ENCODE measurements around the gene ALG1L2. TPM values are rescaled to one million over a fixed set of nuclear protein-coding genes. Genes with fewer than 3 reads are reported as not detected.
A peak's percentile ranks its signal among the peaks of the same experiment; 100 is the strongest.
"Not testable (repeated sequence)": the region's sequence is repeated elsewhere in the genome, so short reads cannot be mapped to it uniquely, and the experiment has no call there.

Gene ALG1L2
- total and polyA plus RNA-seq, 2 of the 8 experiments (the other 6 are each of a cell fraction or from before 2014, with no cell fraction given): 0.15 to 1.7 TPM

DNA sequence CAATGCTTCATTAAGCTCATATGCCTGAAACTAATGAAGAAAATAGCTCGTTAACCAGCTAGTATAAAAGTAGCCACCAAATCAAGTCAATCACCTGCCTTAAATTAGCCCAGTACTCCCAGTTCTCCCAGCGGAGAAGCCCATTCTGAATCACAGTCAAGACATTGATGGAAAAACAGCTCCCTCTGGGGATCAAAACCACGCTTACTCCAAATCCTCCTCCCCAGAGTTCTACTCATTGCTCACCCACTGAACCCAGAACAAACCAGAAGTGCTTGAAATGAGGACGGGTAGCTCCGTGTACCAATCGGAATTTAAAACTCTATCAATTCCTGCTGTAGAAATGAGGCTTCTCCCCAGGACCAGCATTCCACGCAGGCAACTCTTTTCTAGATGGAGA, 54.7 kb downstream of the ALG1L2 start:
- CTCF ChIA-PET (ENCODE audit: partially characterized antibody): interaction anchor here (1.1 to 1.5 kb wide), 2 partner anchors 143 to 195 kb away, joined by 3 read pairs; no protein-coding TSS in a partner anchor
- H3K4ac ChIP-seq (replicated peaks; ENCODE audit: insufficient read length, low read depth, low read length); FAIRE-seq; H2BK20ac ChIP-seq (ENCODE audit: low read length); H4K5ac ChIP-seq (ENCODE audit: insufficient read length, low read depth, low read length); H3K23ac ChIP-seq (ENCODE audit: insufficient read length); H4K8ac ChIP-seq (ENCODE audit: extremely low read depth, insufficient read depth, low read length); H3K18ac ChIP-seq (ENCODE audit: extremely low read depth, low read length); H2BK15ac ChIP-seq (ENCODE audit: low read length); H3K4me1 ChIP-seq (replicated peaks in 1 of 4; ENCODE audit: control insufficient read depth in 3 of 4, insufficient read depth in 4 of 4, low read length in 3 of 4); H3K4me2 ChIP-seq (ENCODE audit: insufficient read depth in 1 of 2, low read depth in 2 of 2, low read length in 2 of 2); H3K9me3 ChIP-seq (ENCODE audit: insufficient read depth in 2 of 2, low read depth in 1 of 2, low read length in 1 of 2); H2AFZ ChIP-seq (ENCODE audit: low read length); DNase-seq (ENCODE audit: low read depth in 1 of 2, low spot score in 2 of 2); H3K79me1 ChIP-seq (ENCODE audit: low read depth, low read length); H2AK5ac ChIP-seq (ENCODE audit: low read depth, low read length); H2BK120ac ChIP-seq (replicated peaks; ENCODE audit: low read depth, low read length); H4K91ac ChIP-seq (replicated peaks; ENCODE audit: insufficient read length, low read length); H3K4me3 ChIP-seq (ENCODE audit: extremely low read depth in 1 of 4, insufficient read depth in 2 of 4, low read depth in 3 of 4, low read length in 4 of 4); H3K23me2 ChIP-seq (ENCODE audit: low read depth, low read length); H4K20me1 ChIP-seq (replicated peaks in 1 of 2; ENCODE audit: control insufficient read depth in 1 of 2, insufficient read depth in 2 of 2, low read length in 2 of 2); H2BK12ac ChIP-seq (ENCODE audit: low read depth, low read length); H3K9ac ChIP-seq (replicated peaks in 1 of 4; ENCODE audit: extremely low read depth in 1 of 4, low read depth in 3 of 4, low read length in 3 of 4); POLR2A ChIA-PET (ENCODE audit: partially characterized antibody); H3K79me2 ChIP-seq (ENCODE audit: control insufficient read depth in 1 of 2, insufficient read depth in 2 of 2, low read length in 2 of 2); H3K27ac ChIP-seq (ENCODE audit: low read depth, low read length); H2BK5ac ChIP-seq (ENCODE audit: low read depth, low read length); H3K14ac ChIP-seq (ENCODE audit: insufficient read length); H3K36me3 ChIP-seq (ENCODE audit: control insufficient read depth in 2 of 4, insufficient read depth in 4 of 4, low read length in 3 of 4); H3K56ac ChIP-seq (replicated peaks; ENCODE audit: insufficient read length, low read depth, low read length); H3K27me3 ChIP-seq (replicated peaks in 1 of 4; ENCODE audit: control insufficient read depth in 3 of 4, extremely low read depth in 1 of 4, insufficient read depth in 3 of 4, low read length in 3 of 4): not testable (repeated sequence)
- WGBS, 2 experiments (ENCODE audit: extremely low coverage in 1 of 2, insufficient coverage in 1 of 2, insufficient read length in 1 of 2, insufficient replicate concordance in 2 of 2, low coverage in 1 of 2, low lambda C conversion rate in 2 of 2, missing lambda C conversion rate in 1 of 2): 82% methylated on average over 7 of the region's 7 CpGs; no CpG with 5 or more reads in 1 of the 2 experiments
- peak in 1 of 2 experiments; percentile 31; a peak in 3 of 4 replicates for TF ChIP-seq RAD21 (IDR thresholded peaks at IDR 0.05 in 1 of 2, conservative IDR thresholded peaks at IDR 0.05 in 1 of 2; ENCODE audit: low read depth in 2 of 2, low read length in 2 of 2)

GRCh38 chr3:130137685-130138084, 56.1 kb downstream of the ALG1L2 start:
- H2BK5ac ChIP-seq (ENCODE audit: low read depth, low read length); H3K27me3 ChIP-seq (replicated peaks in 1 of 4; ENCODE audit: control insufficient read depth in 3 of 4, extremely low read depth in 1 of 4, insufficient read depth in 3 of 4, low read length in 3 of 4); H3K4ac ChIP-seq (replicated peaks; ENCODE audit: insufficient read length, low read depth, low read length); H4K5ac ChIP-seq (ENCODE audit: insufficient read length, low read depth, low read length); H2AFZ ChIP-seq (ENCODE audit: low read length); FAIRE-seq; H3K9me3 ChIP-seq (ENCODE audit: insufficient read depth in 2 of 2, low read depth in 1 of 2, low read length in 1 of 2); H4K91ac ChIP-seq (replicated peaks; ENCODE audit: insufficient read length, low read length); H3K4me2 ChIP-seq (ENCODE audit: insufficient read depth in 1 of 2, low read depth in 2 of 2, low read length in 2 of 2); H3K79me1 ChIP-seq (ENCODE audit: low read depth, low read length); H3K9ac ChIP-seq (replicated peaks in 1 of 4; ENCODE audit: extremely low read depth in 1 of 4, low read depth in 3 of 4, low read length in 3 of 4); H3K18ac ChIP-seq (ENCODE audit: extremely low read depth, low read length); DNase-seq (ENCODE audit: low read depth in 1 of 2, low spot score in 2 of 2); H3K56ac ChIP-seq (replicated peaks; ENCODE audit: insufficient read length, low read depth, low read length); H3K4me1 ChIP-seq (replicated peaks in 1 of 4; ENCODE audit: control insufficient read depth in 3 of 4, insufficient read depth in 4 of 4, low read length in 3 of 4); H3K27ac ChIP-seq (ENCODE audit: low read depth, low read length); H2BK15ac ChIP-seq (ENCODE audit: low read length); H3K36me3 ChIP-seq (ENCODE audit: control insufficient read depth in 2 of 4, insufficient read depth in 4 of 4, low read length in 3 of 4); H2AK5ac ChIP-seq (ENCODE audit: low read depth, low read length); H2BK120ac ChIP-seq (replicated peaks; ENCODE audit: low read depth, low read length); H3K79me2 ChIP-seq (ENCODE audit: control insufficient read depth in 1 of 2, insufficient read depth in 2 of 2, low read length in 2 of 2); H4K8ac ChIP-seq (ENCODE audit: extremely low read depth, insufficient read depth, low read length); H3K23ac ChIP-seq (ENCODE audit: insufficient read length); H3K14ac ChIP-seq (ENCODE audit: insufficient read length); H2BK12ac ChIP-seq (ENCODE audit: low read depth, low read length); H4K20me1 ChIP-seq (replicated peaks in 1 of 2; ENCODE audit: control insufficient read depth in 1 of 2, insufficient read depth in 2 of 2, low read length in 2 of 2); POLR2A ChIA-PET (ENCODE audit: partially characterized antibody); H2BK20ac ChIP-seq (ENCODE audit: low read length); H3K4me3 ChIP-seq (ENCODE audit: extremely low read depth in 1 of 4, insufficient read depth in 2 of 4, low read depth in 3 of 4, low read length in 4 of 4); H3K23me2 ChIP-seq (ENCODE audit: low read depth, low read length): not testable (repeated sequence)
- CTCF ChIA-PET (ENCODE audit: partially characterized antibody): interaction anchor here (0.6 to 1.5 kb wide), 5 partner anchors 86 to 1245 kb away, joined by 3 to 4 read pairs (median 3); no protein-coding TSS in a partner anchor
- 78% methylated on average over 2 of the region's 2 CpGs; no CpG with 5 or more reads in 1 of the 2 experiments for WGBS, 2 experiments (ENCODE audit: extremely low coverage in 1 of 2, insufficient coverage in 1 of 2, insufficient read length in 1 of 2, insufficient replicate concordance in 2 of 2, low coverage in 1 of 2, low lambda C conversion rate in 2 of 2, missing lambda C conversion rate in 1 of 2)
